ENCODE measurements around the gene DDOST. TPM values are rescaled to one million over a fixed set of nuclear protein-coding genes. Genes with fewer than 3 reads are reported as not detected.

DDOST gene
- total and polyA plus RNA-seq, 9 donors = 95.5 to 228 (median 172) TPM

GRCh38 chr1:20689645-20690056 lies 28.5 kb upstream of the DDOST start:
- Histone ChIP-seq H3K4me1 (ENCODE audit: insufficient read depth) (no peaks in the 10 kb centered on the region), H3K9me3 (no peaks in the 10 kb centered on the region), H3K4me3 (no peak overlapping the region), H3K27ac (no peak overlapping the region), H3K36me3 (no peaks in the 10 kb centered on the region), H3K27me3 (no peaks in the 10 kb centered on the region)
- no peak for DNase-seq
- TF ChIP-seq POLR2A (IDR thresholded peaks at IDR 0.05) (no peak), EP300 (IDR thresholded peaks at IDR 0.05) (no peak), CTCF (IDR thresholded peaks at IDR 0.05) (no peak)
- WGBS, 3 donors = 69 to 80% (median 76%) methylated on average over 3 of the region's 3 CpGs
- intact Hi-C loops (cut with DNase I) = loop anchor here in 1 of 4 donors (10.0 kb wide), 1 partner anchor 685 kb away; no protein-coding TSS in a partner anchor

GRCh38 chr1:20686883-20687725 lies 25.9 kb upstream of the DDOST start:
- 85 to 88% (median 87%) methylated on average over 23 to 26 of the region's 26 CpGs for WGBS, 3 donors
- Histone ChIP-seq H3K27ac (no peak overlapping the region), H3K4me1 (ENCODE audit: insufficient read depth) (no peaks in the 10 kb centered on the region), H3K9me3 (no peaks in the 10 kb centered on the region), H3K27me3 (no peaks in the 10 kb centered on the region), H3K4me3 (no peak overlapping the region), H3K36me3 (no peaks in the 10 kb centered on the region)
- TF ChIP-seq POLR2A (IDR thresholded peaks at IDR 0.05) (no peak), EP300 (IDR thresholded peaks at IDR 0.05) (no peak), CTCF (IDR thresholded peaks at IDR 0.05) (no peak)
- no peak for DNase-seq
- intact Hi-C loops (cut with DNase I) = loop anchor here in 1 of 4 donors (10.0 kb wide), 1 partner anchor 688 kb away; no protein-coding TSS in a partner anchor

GRCh38 chr1:20685741-20686140 lies 24.6 kb upstream of the DDOST start:
- Histone ChIP-seq H3K27ac (no peak overlapping the region), H3K9me3 (no peaks in the 10 kb centered on the region), H3K4me3 (no peak overlapping the region), H3K4me1 (ENCODE audit: insufficient read depth) (no peaks in the 10 kb centered on the region), H3K27me3 (no peaks in the 10 kb centered on the region), H3K36me3 (no peaks in the 10 kb centered on the region)
- intact Hi-C loops (cut with DNase I) = loop anchor here in 1 of 4 donors (10.0 kb wide), 1 partner anchor 689 kb away; no protein-coding TSS in a partner anchor
- 74 to 80% (median 78%) methylated on average over 12 of the region's 12 CpGs for WGBS, 3 donors
- no peak for TF ChIP-seq EP300 (IDR thresholded peaks at IDR 0.05)
- no peak for TF ChIP-seq POLR2A (IDR thresholded peaks at IDR 0.05)
- no peak for TF ChIP-seq CTCF (IDR thresholded peaks at IDR 0.05)
- no peak for DNase-seq

GRCh38 chr1:20685099-20685662 lies 24.0 kb upstream of the DDOST start:
- Histone ChIP-seq H3K9me3 (no peaks in the 10 kb centered on the region), H3K36me3 (no peaks in the 10 kb centered on the region), H3K4me3 (no peak overlapping the region), H3K27me3 (no peaks in the 10 kb centered on the region), H3K27ac (no peak overlapping the region), H3K4me1 (ENCODE audit: insufficient read depth) (no peaks in the 10 kb centered on the region)
- 46 to 66% (median 53%) methylated on average over 20 to 21 of the region's 21 CpGs for WGBS, 3 donors
- TF ChIP-seq EP300 (IDR thresholded peaks at IDR 0.05) (no peak), CTCF (IDR thresholded peaks at IDR 0.05) (no peak), POLR2A (IDR thresholded peaks at IDR 0.05) (no peak)
- intact Hi-C loops (cut with DNase I) = loop anchor here in 1 of 4 donors (10.0 kb wide), 1 partner anchor 690 kb away; no protein-coding TSS in a partner anchor
- DNase-seq = peak in 1 of 5 donors; percentile 40
